ENCODE results near the gene CTBP2. TPM values are rescaled to one million over a fixed set of nuclear protein-coding genes. Genes with fewer than 3 reads are reported as not detected.

CTBP2 gene
- total RNA-seq, 1 experiment from 2014 or later = 78.7 TPM

- Mint-ChIP-seq H3K4me1 (ENCODE audit: low read depth, unreplicated experiment) (peaks cover 21% of the 10 kb centered on the region), H3K27ac (ENCODE audit: unreplicated experiment) (no peak overlapping the region), H3K9me3 (ENCODE audit: low read depth, unreplicated experiment) (no peaks in the 10 kb centered on the region), H3K27me3 (ENCODE audit: unreplicated experiment) (no peaks in the 10 kb centered on the region), H3K4me3 (ENCODE audit: low read depth, unreplicated experiment) (no peak overlapping the region), H3K36me3 (ENCODE audit: insufficient read depth, unreplicated experiment) (peaks cover 19% of the 10 kb centered on the region)
- no peak for TF ChIP-seq CTCF (IDR thresholded peaks at IDR 0.05; ENCODE audit: unreplicated experiment)
- no peak for DNase-seq
- no TSS peak for BruUV-seq (replicated peaks)
- intact Hi-C loops (cut with micrococcal nuclease; ENCODE audit: unreplicated experiment) = no loop called here
- CTCF ChIA-PET = no interaction called here
These were observed 89.4 kb downstream of the CTBP2 start for GRCh38 chr10:125071008-125071407.

- no peak for DNase-seq
- no peaks in the 10 kb centered on the region for H3K27me3 Mint-ChIP-seq (ENCODE audit: unreplicated experiment)
- no peak overlapping the region for H3K4me3 Mint-ChIP-seq (ENCODE audit: low read depth, unreplicated experiment)
- H3K27ac Mint-ChIP-seq (ENCODE audit: unreplicated experiment) = no peak overlapping the region
- TF ChIP-seq CTCF (IDR thresholded peaks at IDR 0.05; ENCODE audit: unreplicated experiment) = no peak
- no TSS peak for BruUV-seq (replicated peaks)
- CTCF ChIA-PET = no interaction called here
- H3K9me3 Mint-ChIP-seq (ENCODE audit: low read depth, unreplicated experiment) = no peaks in the 10 kb centered on the region
- peaks cover 28% of the 10 kb centered on the region for H3K36me3 Mint-ChIP-seq (ENCODE audit: insufficient read depth, unreplicated experiment)
- intact Hi-C loops (cut with micrococcal nuclease; ENCODE audit: unreplicated experiment) = no loop called here
- peaks cover 40% of the 10 kb centered on the region for H3K4me1 Mint-ChIP-seq (ENCODE audit: low read depth, unreplicated experiment)
These were observed 92.0 kb downstream of the CTBP2 start for GRCh38 chr10:125068406-125068805.

GRCh38 chr10:125067764-125068163 is 92.6 kb downstream of the CTBP2 start:
- H3K27me3 Mint-ChIP-seq (ENCODE audit: unreplicated experiment) = no peaks in the 10 kb centered on the region
- peaks cover 31% of the 10 kb centered on the region for H3K36me3 Mint-ChIP-seq (ENCODE audit: insufficient read depth, unreplicated experiment)
- no TSS peak for BruUV-seq (replicated peaks)
- no peak for DNase-seq
- no peak overlapping the region for H3K27ac Mint-ChIP-seq (ENCODE audit: unreplicated experiment)
- peaks cover 40% of the 10 kb centered on the region for H3K4me1 Mint-ChIP-seq (ENCODE audit: low read depth, unreplicated experiment)
- H3K9me3 Mint-ChIP-seq (ENCODE audit: low read depth, unreplicated experiment) = no peaks in the 10 kb centered on the region
- TF ChIP-seq CTCF (IDR thresholded peaks at IDR 0.05; ENCODE audit: unreplicated experiment) = no peak
- intact Hi-C loops (cut with micrococcal nuclease; ENCODE audit: unreplicated experiment) = no loop called here
- CTCF ChIA-PET = no interaction called here
- no peak overlapping the region for H3K4me3 Mint-ChIP-seq (ENCODE audit: low read depth, unreplicated experiment)

- CTCF ChIA-PET = no interaction called here
- TF ChIP-seq CTCF (IDR thresholded peaks at IDR 0.05; ENCODE audit: unreplicated experiment) = no peak
- DNase-seq = no peak
- peaks cover 37% of the 10 kb centered on the region for H3K36me3 Mint-ChIP-seq (ENCODE audit: insufficient read depth, unreplicated experiment)
- BruUV-seq (replicated peaks) = no TSS peak
- no peaks in the 10 kb centered on the region for H3K9me3 Mint-ChIP-seq (ENCODE audit: low read depth, unreplicated experiment)
- no peak overlapping the region for H3K4me3 Mint-ChIP-seq (ENCODE audit: low read depth, unreplicated experiment)
- H3K27ac Mint-ChIP-seq (ENCODE audit: unreplicated experiment) = no peak overlapping the region
- H3K4me1 Mint-ChIP-seq (ENCODE audit: low read depth, unreplicated experiment) = peaks cover 40% of the 10 kb centered on the region
- no peaks in the 10 kb centered on the region for H3K27me3 Mint-ChIP-seq (ENCODE audit: unreplicated experiment)
- intact Hi-C loops (cut with micrococcal nuclease; ENCODE audit: unreplicated experiment) = no loop called here
These were observed 93.5 kb downstream of the CTBP2 start for GRCh38 chr10:125066764-125067450.

Measured in Calu3 (cell line).